WTC11 (cell line): ENCODE measurements around the gene GALNT12.

Experiments used
- CREB1 ChIP-seq: sonication (generic); formaldehyde crosslinking; IDR thresholded peaks from 2 replicates; pipeline ENCODE4 v1.8.0; 2023; ENCODE audit warnings: mild to moderate bottlenecking, missing genetic modification reagents
- CREM ChIP-seq: sonication (generic); formaldehyde crosslinking; IDR thresholded peaks from 2 replicates; pipeline ENCODE4 v1.8.1; 2022; ENCODE audit warnings: mild to moderate bottlenecking, missing genetic modification reagents, moderate library complexity
- ESRRA ChIP-seq: sonication (generic); formaldehyde crosslinking; IDR thresholded peaks from 2 replicates; pipeline ENCODE4 v1.8.1; 2022; ENCODE audit warnings: mild to moderate bottlenecking, missing genetic modification reagents, borderline replicate concordance
- FOXJ3 ChIP-seq: sonication (generic); formaldehyde crosslinking; IDR thresholded peaks from 2 replicates; pipeline ENCODE4 v1.9.0; 2021; ENCODE audit warnings: missing genetic modification reagents, mild to moderate bottlenecking, borderline replicate concordance
- FOXK1 ChIP-seq: sonication (generic); formaldehyde crosslinking; IDR thresholded peaks from 2 replicates; pipeline ENCODE4 v1.8.0; 2022; ENCODE audit warnings: mild to moderate bottlenecking, moderate library complexity, missing genetic modification reagents
- JUN ChIP-seq: sonication (generic); formaldehyde crosslinking; IDR thresholded peaks from 2 replicates; pipeline ENCODE4 v1.8.0; 2023; ENCODE audit warnings: mild to moderate bottlenecking, missing genetic modification reagents
- TCF7 ChIP-seq: sonication (generic); formaldehyde crosslinking; IDR thresholded peaks from 2 replicates; pipeline ENCODE4 v1.8.0; 2022; ENCODE audit warnings: mild to moderate bottlenecking, low read depth, missing genetic modification reagents, moderate library complexity
- ZNF671 ChIP-seq: fragments of 250-450 bp; sonication (Bioruptor Pico); IDR thresholded peaks from 2 replicates; pipeline ENCODE4 v1.8.0; 2021; ENCODE audit warnings: mild to moderate bottlenecking
- TF ChIP-seq, protein P1 (sequence below): sonication (generic); formaldehyde crosslinking; IDR thresholded peaks from 2 replicates; pipeline ENCODE4 v1.8.0; 2022; ENCODE audit warnings: mild to moderate bottlenecking, missing genetic modification reagents
- TF ChIP-seq, protein P2 (sequence below): fragments of 200-600 bp; IDR thresholded peaks from 2 replicates; pipeline ENCODE4 v1.8.0; 2022; ENCODE audit warnings: antibody characterized with exemption
- TF ChIP-seq, protein P3 (sequence below): fragments of 250-450 bp; sonication (Bioruptor Pico); IDR thresholded peaks from 2 replicates; pipeline ENCODE4 v1.9.0; 2021; ENCODE audit warnings: mild to moderate bottlenecking
- TF ChIP-seq, protein P4 (sequence below): sonication (generic); formaldehyde crosslinking; IDR thresholded peaks from 2 replicates; pipeline ENCODE4 v1.8.0; 2022; ENCODE audit warnings: mild to moderate bottlenecking, missing genetic modification reagents
- TF ChIP-seq, protein P5 (sequence below): sonication (generic); formaldehyde crosslinking; IDR thresholded peaks from 2 replicates; pipeline ENCODE4 v1.8.1; 2023; ENCODE audit warnings: mild to moderate bottlenecking, missing genetic modification reagents

DNA sequence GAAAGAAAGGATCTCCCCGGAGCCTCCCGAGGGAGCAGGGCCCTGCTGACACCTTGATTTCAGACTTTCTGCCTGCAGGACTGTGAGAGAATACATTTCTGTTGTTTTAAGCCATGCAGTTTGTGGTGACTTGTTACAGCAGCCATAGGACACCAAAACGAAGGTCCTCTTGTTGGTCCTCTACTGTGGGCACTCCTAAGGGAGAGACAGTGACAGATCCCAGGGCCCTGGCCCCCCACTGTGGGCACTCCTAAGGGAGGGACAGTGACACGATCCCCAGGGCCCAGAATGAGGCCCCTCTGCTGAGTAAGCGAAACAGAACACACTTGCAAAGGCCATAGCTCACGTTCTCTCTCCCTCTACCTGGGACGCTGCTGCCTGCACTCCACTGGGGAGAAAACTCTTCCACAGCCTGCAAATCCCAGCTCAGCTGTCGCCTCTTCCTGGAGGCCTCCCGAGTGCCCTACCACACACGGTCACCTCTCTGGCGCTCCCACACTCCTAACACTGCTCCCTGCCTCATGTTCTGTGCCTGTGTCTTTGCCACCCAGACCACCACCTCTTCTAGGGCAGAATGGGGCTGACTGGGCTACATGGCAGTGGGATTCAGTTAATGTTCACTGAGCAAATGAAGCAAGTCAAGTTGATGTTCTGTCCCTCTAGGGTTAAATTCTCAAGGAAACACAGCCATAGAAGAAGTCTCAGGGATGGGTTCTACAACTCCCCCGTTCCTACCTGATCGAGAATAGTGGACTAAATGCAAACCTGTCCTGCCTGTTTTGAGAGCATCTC, 34.9 kb upstream of the GALNT12 start:
- TF ChIP-seq, protein P1, sequence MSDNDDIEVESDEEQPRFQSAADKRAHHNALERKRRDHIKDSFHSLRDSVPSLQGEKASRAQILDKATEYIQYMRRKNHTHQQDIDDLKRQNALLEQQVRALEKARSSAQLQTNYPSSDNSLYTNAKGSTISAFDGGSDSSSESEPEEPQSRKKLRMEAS (CRISPR knock-in tag) = no peak
- TF ChIP-seq, protein P2, sequence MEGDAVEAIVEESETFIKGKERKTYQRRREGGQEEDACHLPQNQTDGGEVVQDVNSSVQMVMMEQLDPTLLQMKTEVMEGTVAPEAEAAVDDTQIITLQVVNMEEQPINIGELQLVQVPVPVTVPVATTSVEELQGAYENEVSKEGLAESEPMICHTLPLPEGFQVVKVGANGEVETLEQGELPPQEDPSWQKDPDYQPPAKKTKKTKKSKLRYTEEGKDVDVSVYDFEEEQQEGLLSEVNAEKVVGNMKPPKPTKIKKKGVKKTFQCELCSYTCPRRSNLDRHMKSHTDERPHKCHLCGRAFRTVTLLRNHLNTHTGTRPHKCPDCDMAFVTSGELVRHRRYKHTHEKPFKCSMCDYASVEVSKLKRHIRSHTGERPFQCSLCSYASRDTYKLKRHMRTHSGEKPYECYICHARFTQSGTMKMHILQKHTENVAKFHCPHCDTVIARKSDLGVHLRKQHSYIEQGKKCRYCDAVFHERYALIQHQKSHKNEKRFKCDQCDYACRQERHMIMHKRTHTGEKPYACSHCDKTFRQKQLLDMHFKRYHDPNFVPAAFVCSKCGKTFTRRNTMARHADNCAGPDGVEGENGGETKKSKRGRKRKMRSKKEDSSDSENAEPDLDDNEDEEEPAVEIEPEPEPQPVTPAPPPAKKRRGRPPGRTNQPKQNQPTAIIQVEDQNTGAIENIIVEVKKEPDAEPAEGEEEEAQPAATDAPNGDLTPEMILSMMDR = no peak
- TF ChIP-seq FOXJ3 (CRISPR knock-in tag) = no peak
- no peak for TF ChIP-seq TCF7 (CRISPR knock-in tag)
- TF ChIP-seq, protein P3, sequence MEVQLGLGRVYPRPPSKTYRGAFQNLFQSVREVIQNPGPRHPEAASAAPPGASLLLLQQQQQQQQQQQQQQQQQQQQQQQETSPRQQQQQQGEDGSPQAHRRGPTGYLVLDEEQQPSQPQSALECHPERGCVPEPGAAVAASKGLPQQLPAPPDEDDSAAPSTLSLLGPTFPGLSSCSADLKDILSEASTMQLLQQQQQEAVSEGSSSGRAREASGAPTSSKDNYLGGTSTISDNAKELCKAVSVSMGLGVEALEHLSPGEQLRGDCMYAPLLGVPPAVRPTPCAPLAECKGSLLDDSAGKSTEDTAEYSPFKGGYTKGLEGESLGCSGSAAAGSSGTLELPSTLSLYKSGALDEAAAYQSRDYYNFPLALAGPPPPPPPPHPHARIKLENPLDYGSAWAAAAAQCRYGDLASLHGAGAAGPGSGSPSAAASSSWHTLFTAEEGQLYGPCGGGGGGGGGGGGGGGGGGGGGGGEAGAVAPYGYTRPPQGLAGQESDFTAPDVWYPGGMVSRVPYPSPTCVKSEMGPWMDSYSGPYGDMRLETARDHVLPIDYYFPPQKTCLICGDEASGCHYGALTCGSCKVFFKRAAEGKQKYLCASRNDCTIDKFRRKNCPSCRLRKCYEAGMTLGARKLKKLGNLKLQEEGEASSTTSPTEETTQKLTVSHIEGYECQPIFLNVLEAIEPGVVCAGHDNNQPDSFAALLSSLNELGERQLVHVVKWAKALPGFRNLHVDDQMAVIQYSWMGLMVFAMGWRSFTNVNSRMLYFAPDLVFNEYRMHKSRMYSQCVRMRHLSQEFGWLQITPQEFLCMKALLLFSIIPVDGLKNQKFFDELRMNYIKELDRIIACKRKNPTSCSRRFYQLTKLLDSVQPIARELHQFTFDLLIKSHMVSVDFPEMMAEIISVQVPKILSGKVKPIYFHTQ (CRISPR knock-in tag) = no peak
- no peak for TF ChIP-seq ZNF671
- no peak for TF ChIP-seq CREM (CRISPR knock-in tag)
- TF ChIP-seq, protein P4, sequence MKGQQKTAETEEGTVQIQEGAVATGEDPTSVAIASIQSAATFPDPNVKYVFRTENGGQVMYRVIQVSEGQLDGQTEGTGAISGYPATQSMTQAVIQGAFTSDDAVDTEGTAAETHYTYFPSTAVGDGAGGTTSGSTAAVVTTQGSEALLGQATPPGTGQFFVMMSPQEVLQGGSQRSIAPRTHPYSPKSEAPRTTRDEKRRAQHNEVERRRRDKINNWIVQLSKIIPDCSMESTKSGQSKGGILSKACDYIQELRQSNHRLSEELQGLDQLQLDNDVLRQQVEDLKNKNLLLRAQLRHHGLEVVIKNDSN (CRISPR knock-in tag) = no peak
- no peak for TF ChIP-seq CREB1 (CRISPR knock-in tag)
- TF ChIP-seq ESRRA (CRISPR knock-in tag) = no peak
- no peak for TF ChIP-seq JUN (CRISPR knock-in tag)
- TF ChIP-seq FOXK1 (CRISPR knock-in tag) = no peak
- TF ChIP-seq, protein P5, sequence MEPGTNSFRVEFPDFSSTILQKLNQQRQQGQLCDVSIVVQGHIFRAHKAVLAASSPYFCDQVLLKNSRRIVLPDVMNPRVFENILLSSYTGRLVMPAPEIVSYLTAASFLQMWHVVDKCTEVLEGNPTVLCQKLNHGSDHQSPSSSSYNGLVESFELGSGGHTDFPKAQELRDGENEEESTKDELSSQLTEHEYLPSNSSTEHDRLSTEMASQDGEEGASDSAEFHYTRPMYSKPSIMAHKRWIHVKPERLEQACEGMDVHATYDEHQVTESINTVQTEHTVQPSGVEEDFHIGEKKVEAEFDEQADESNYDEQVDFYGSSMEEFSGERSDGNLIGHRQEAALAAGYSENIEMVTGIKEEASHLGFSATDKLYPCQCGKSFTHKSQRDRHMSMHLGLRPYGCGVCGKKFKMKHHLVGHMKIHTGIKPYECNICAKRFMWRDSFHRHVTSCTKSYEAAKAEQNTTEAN (CRISPR knock-in tag) = no peak
